GM23338 (cell line): ENCODE data around the gene CXCL12. TPM values are rescaled to one million over a fixed set of nuclear protein-coding genes. Genes with fewer than 3 reads are reported as not detected.

ENCODE experiments used
- ATAC-seq: fragments of 200-7000 bp; cut with Tn5 transposase; 3 replicates; pipeline ENCODE4 v1.9.1; 2020
- DNase-seq: peaks from one replicate; pipeline ENCODE4 v3.0.0-alpha.2; 2015; ENCODE audit warnings: low spot score
- H2AFZ ChIP-seq: fragments of 200-600 bp; sonication (generic); 2 replicates; pipeline ENCODE4 v1.8.0; 2016; ENCODE audit warnings: antibody characterized with exemption, mild to moderate bottlenecking, moderate library complexity
- H3F3A ChIP-seq: fragments of 200-600 bp; sonication (generic); replicated peaks from 2 replicates; pipeline ENCODE4 v1.8.0; 2017; ENCODE audit warnings: antibody characterized with exemption, mixed run types, low read depth
- H3K27ac ChIP-seq: fragments of 200-600 bp; sonication (generic); 2 replicates; pipeline ENCODE4 v1.6.1; 2016; ENCODE audit warnings: low read depth
- H3K27me3 ChIP-seq: fragments of 200-600 bp; sonication (generic); 2 replicates; pipeline ENCODE4 v1.8.0; 2016; ENCODE audit warnings: mild to moderate bottlenecking, mixed run types, moderate library complexity; ENCODE audit not compliant: insufficient read depth
- H3K36me3 ChIP-seq: fragments of 200-600 bp; sonication (generic); 2 replicates; pipeline ENCODE4 v1.8.0; 2016; ENCODE audit warnings: mild to moderate bottlenecking; ENCODE audit not compliant: insufficient read depth
- H3K4me1 ChIP-seq: fragments of 200-600 bp; sonication (generic); 2 replicates; pipeline ENCODE4 v1.8.0; 2016; ENCODE audit warnings: mild to moderate bottlenecking, moderate library complexity; ENCODE audit not compliant: insufficient read depth
- H3K4me2 ChIP-seq: fragments of 200-600 bp; sonication (generic); 2 replicates; pipeline ENCODE4 v1.7.1; 2017; ENCODE audit warnings: mixed run types
- H3K4me3 ChIP-seq: fragments of 200-600 bp; sonication (generic); 2 replicates; pipeline ENCODE4 v1.6.1; 2016; ENCODE audit warnings: mixed run types
- H3K79me2 ChIP-seq: fragments of 200-600 bp; sonication (generic); replicated peaks from 2 replicates; pipeline ENCODE4 v1.8.0; 2017; ENCODE audit warnings: mild to moderate bottlenecking; ENCODE audit not compliant: insufficient read depth
- H3K9me2 ChIP-seq: fragments of 200-600 bp; sonication (generic); 2 replicates; pipeline ENCODE4 v1.8.0; 2017; ENCODE audit not compliant: insufficient read depth
- H4K20me1 ChIP-seq: fragments of 200-600 bp; sonication (generic); replicated peaks from 2 replicates; pipeline ENCODE4 v1.8.0; 2017; ENCODE audit warnings: mild to moderate bottlenecking; ENCODE audit not compliant: insufficient read depth
- H3K27ac Mint-ChIP-seq: 2 replicates; pipeline ENCODE4 v1.8.0; 2020; ENCODE audit warnings: inconsistent platforms, mild to moderate bottlenecking, moderate library complexity, mixed read lengths
- H3K27me3 Mint-ChIP-seq: 3 replicates; pipeline ENCODE4 v1.8.0; 2022; ENCODE audit warnings: low read depth, mild to moderate bottlenecking, moderate library complexity, mixed read lengths, inconsistent platforms; ENCODE audit not compliant: insufficient read depth, poor library complexity
- H3K36me3 Mint-ChIP-seq: 3 replicates; pipeline ENCODE4 v1.8.0; 2021; ENCODE audit warnings: low read depth, mild to moderate bottlenecking, inconsistent platforms, moderate library complexity, mixed read lengths
- H3K4me1 Mint-ChIP-seq: 3 replicates; pipeline ENCODE4 v1.8.0; 2020; ENCODE audit warnings: mild to moderate bottlenecking, inconsistent platforms, mixed read lengths
- H3K4me3 Mint-ChIP-seq: 3 replicates; pipeline ENCODE4 v1.8.0; 2021; ENCODE audit warnings: moderate library complexity, mild to moderate bottlenecking, inconsistent platforms, mixed read lengths
- H3K9me3 Mint-ChIP-seq: 3 replicates; pipeline ENCODE4 v1.8.0; 2020; ENCODE audit warnings: moderate library complexity, mild to moderate bottlenecking, inconsistent platforms, mixed read lengths
- EZH2phosphoT487 ChIP-seq: fragments of 200-600 bp; sonication (generic); IDR thresholded peaks from one replicate; pipeline ENCODE4 v1.8.1; 2018; ENCODE audit warnings: antibody characterized with exemption; ENCODE audit not compliant: unreplicated experiment
- JUNB ChIP-seq: IDR thresholded peaks from one replicate; pipeline ENCODE4 v1.6.1; 2016; ENCODE audit warnings: antibody characterized with exemption; ENCODE audit not compliant: unreplicated experiment
- STAT1 ChIP-seq: IDR thresholded peaks from one replicate; pipeline ENCODE4 v1.6.1; 2016; ENCODE audit warnings: antibody characterized with exemption; ENCODE audit not compliant: unreplicated experiment
- ZNF114 ChIP-seq: fragments of 250-450 bp; sonication (Bioruptor Pico); IDR thresholded peaks from 2 replicates; pipeline ENCODE4 v1.5.0; 2020; ENCODE audit warnings: mild to moderate bottlenecking, moderate library complexity
- ZNF331 ChIP-seq: fragments of 250-450 bp; sonication (Bioruptor Pico); IDR thresholded peaks from 2 replicates; pipeline ENCODE4 v1.5.0; 2020; ENCODE audit warnings: low read depth, mild to moderate bottlenecking, moderate library complexity
- ZNF462 ChIP-seq: fragments of 250-450 bp; sonication (Bioruptor Pico); IDR thresholded peaks from 2 replicates; pipeline ENCODE4 v1.5.0; 2020; ENCODE audit warnings: mild to moderate bottlenecking, moderate library complexity
- polyA plus RNA-seq: library from polyadenylated mRNA; unstranded; fragments of >200 nt; fragmentation: Nextera tagmentation; extraction: Ambion mirVana; gene quantifications from 2 replicates; pipeline ENCODE4 v1.2.1, GENCODE V29; 2016
- total RNA-seq: library from RNA; depleted of rRNA; stranded (reverse); fragments of >200 nt; shearing (Covaris generic); gene quantifications from 2 replicates; pipeline ENCODE4 v1.2.3, GENCODE V29; 2014
- TF ChIP-seq, protein P1 (sequence below), 2 experiments: fragments of 200-600 bp in 1 of 2; sonication (generic) in 1 of 2; conservative IDR thresholded peaks; 2 replicates each; pipeline versions ENCODE4 v1.5.1 to v1.6.1; 2016 to 2017; ENCODE audit warnings: antibody characterized with exemption in 2 of 2, low read depth in 2 of 2, mild to moderate bottlenecking in 2 of 2, moderate library complexity in 1 of 2

The CXCL12 gene
- total and polyA plus RNA-seq, 2 experiments from 2014 or later, result 53.8 to 58.5 TPM

DNA sequence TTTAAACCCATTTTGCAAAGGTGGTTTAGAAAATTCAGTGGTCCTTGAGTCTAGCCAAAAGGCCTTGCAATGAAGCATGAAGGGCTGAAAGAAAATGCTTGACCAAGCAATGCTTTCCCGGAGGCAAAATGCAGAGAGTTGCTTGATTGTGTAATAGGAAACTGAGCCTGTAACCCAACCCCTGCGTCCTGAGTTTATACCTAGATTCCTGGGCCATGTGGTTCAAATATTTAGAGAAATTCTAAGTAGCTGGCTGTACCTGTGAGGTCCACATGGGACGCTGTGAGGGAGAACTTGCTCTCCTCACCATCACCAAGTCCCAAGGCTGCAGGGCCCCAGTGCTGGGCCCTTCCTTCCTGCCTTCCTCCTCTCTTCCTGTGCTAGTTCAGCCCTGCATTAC lies 45.7 kb downstream of the CXCL12 start (continued):
- 0 out of 2 replicates have a peak, but pooled peaks have one; percentile 3 for TF ChIP-seq ZNF462 (CRISPR knock-in tag)
- TF ChIP-seq EZH2phosphoT487, result no peak
- no peak for TF ChIP-seq ZNF114 (CRISPR knock-in tag)
- no peak for TF ChIP-seq JUNB
- TF ChIP-seq ZNF331, result no peak

- no peak overlapping the region for H3K4me2 ChIP-seq
- no peak for ATAC-seq
- no peak for TF ChIP-seq STAT1
- TF ChIP-seq ZNF462 (CRISPR knock-in tag), result no peak
- TF ChIP-seq, protein P1, sequence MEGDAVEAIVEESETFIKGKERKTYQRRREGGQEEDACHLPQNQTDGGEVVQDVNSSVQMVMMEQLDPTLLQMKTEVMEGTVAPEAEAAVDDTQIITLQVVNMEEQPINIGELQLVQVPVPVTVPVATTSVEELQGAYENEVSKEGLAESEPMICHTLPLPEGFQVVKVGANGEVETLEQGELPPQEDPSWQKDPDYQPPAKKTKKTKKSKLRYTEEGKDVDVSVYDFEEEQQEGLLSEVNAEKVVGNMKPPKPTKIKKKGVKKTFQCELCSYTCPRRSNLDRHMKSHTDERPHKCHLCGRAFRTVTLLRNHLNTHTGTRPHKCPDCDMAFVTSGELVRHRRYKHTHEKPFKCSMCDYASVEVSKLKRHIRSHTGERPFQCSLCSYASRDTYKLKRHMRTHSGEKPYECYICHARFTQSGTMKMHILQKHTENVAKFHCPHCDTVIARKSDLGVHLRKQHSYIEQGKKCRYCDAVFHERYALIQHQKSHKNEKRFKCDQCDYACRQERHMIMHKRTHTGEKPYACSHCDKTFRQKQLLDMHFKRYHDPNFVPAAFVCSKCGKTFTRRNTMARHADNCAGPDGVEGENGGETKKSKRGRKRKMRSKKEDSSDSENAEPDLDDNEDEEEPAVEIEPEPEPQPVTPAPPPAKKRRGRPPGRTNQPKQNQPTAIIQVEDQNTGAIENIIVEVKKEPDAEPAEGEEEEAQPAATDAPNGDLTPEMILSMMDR (conservative IDR thresholded peaks at IDR 0.05; ENCODE audit: low read depth in 2 of 2), result no peak
Observed at GRCh38 chr10:44337081-44337480, 47.8 kb downstream of the CXCL12 start.

More at GRCh38 chr10:44337081-44337480, 47.8 kb downstream of the CXCL12 start:
- Mint-ChIP-seq H3K4me1 (peaks cover 14% of the 10 kb centered on the region), H3K27ac (no peak overlapping the region), H3K9me3 (no peaks in the 10 kb centered on the region), H3K36me3 (no peaks in the 10 kb centered on the region; the same call in 2 of the 3 replicates), H3K27me3 (peaks cover 8% of the 10 kb centered on the region), H3K4me3 (no peak overlapping the region)
- H3K4me3 ChIP-seq, result no peak overlapping the region
- DNase-seq, result no peak
- no peaks in the 10 kb centered on the region for H4K20me1 ChIP-seq
- no peaks in the 10 kb centered on the region for H3K27me3 ChIP-seq
- H3K9me2 ChIP-seq, result peaks cover 15% of the 10 kb centered on the region
- H3K79me2 ChIP-seq, result no peaks in the 10 kb centered on the region
- H3K27ac ChIP-seq, result no peak overlapping the region
- no peaks in the 10 kb centered on the region for H3K36me3 ChIP-seq
- no peak overlapping the region for H2AFZ ChIP-seq
- H3F3A ChIP-seq, result no peaks in the 10 kb centered on the region
- H3K4me1 ChIP-seq, result no peaks in the 10 kb centered on the region; the same call in 1 of the 2 replicates
